Medulla oblongata (tissue), 1 donor: ENCODE measurements around the gene DKK3.

ENCODE experiments used
- DNase-seq: peaks from one replicate; pipeline ENCODE4 v3.0.0-alpha.2; 2015; ENCODE audit errors: extremely low spot score

The DKK3 gene

DNA sequence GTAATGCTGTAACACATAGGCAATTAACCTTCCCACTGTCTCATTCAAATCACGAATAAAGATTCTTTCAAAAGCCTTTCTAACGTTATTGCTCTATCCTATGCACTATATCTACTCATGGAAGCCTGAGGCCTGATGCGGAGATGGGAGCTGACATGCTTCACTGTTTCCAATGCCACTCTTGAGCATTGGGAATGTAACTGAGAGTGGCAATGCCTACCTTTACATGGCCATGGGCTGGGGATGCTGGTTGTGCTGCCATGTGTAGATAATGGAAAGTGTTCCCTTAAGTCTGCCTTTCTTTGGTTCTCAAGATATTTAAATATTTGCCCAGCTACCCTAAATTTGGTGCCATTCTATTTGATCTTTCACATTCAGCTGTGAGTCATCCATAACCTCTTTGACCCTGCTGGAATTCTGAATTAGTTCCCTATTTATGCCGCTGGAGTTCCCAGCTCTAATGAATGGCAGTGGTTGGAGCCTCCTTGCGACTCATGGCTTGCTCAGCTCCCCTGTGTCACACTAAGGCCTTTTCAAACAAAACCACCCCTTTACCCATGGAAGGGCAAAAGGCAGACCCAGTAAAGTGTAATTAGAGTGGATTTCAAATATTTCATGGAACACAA, 21.4 kb upstream of the DKK3 start:
- no peak for DNase-seq

DNA sequence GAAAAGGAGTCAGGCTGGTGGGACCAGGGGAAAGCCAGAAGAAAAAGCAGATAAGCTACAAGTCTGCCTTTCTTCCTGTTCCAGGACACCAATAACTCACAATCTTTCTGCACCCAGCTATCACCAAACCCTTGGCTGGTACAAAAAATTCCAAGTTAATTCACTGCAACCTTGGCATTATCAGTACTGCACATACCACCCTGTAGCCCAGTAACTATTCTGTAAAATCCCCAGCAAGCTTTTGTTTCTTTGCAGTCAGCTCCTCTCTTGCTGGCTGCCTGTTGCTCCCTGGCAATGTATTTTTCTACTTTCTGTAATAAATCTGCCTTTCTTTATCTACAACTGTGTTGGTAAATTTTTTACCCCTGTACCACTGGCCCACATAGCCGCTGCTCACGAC, 20.7 kb upstream of the DKK3 start:
- no peak for DNase-seq

DNA sequence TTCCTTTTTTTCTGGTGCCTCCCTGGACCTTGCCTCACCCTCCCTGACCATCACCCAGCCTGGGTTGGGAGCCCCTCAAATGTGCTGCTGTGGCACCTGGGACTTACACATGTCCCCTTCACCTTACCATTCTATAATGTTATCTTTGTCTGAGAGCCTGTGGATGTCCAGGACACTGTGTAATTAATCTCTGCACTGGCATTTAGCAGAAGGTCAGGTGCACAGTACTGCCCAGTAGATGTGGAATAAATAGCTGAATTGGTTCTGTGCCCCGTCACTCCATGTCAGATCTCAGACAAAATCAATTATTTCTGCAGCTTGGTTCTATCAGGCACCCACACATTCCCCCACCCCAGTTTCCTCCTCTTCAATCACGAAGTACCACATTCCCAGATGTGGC, 19.9 kb upstream of the DKK3 start:
- DNase-seq = no peak

DNA sequence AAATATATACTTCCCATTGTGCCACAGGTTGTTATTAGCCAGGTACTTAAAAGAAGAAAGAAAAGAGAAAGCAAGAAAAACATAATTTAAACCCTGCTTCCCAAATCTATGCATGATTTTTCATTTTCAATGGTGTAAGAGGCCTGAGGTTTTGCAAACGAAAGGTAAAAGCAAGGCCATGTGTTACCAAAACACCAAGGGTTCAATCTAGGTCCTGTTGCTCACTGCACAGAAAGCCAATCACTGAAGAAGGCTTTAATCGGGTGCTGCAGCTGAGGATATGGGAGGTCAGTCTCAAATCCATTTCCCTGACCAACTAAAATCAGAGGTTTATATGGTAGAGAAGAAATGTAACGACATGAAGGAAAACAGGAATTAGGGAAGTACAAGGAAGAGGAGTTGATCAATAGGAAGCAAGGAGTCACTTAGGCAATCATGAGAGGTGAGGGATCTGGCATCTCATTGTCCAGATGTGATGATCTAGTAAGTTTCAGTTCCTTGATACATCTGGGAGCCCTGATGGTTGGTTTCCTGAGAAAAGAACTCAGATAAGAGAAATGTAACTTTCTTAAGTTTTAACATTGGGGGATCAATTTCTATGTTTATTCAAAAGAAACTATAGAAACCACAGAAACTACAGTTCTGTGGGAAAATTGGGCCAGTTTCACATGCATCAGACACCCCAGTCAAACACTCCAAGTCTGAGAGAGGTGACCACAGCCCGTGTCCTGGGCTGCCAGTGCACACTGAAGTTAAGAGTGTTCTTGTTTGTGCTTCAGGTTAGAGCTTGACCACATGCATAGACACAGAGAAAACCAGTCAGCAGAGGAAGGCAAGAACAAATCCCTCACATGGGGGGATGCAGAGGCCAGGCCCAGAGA, 18.1 kb upstream of the DKK3 start:
- DNase-seq = no peak

DNA sequence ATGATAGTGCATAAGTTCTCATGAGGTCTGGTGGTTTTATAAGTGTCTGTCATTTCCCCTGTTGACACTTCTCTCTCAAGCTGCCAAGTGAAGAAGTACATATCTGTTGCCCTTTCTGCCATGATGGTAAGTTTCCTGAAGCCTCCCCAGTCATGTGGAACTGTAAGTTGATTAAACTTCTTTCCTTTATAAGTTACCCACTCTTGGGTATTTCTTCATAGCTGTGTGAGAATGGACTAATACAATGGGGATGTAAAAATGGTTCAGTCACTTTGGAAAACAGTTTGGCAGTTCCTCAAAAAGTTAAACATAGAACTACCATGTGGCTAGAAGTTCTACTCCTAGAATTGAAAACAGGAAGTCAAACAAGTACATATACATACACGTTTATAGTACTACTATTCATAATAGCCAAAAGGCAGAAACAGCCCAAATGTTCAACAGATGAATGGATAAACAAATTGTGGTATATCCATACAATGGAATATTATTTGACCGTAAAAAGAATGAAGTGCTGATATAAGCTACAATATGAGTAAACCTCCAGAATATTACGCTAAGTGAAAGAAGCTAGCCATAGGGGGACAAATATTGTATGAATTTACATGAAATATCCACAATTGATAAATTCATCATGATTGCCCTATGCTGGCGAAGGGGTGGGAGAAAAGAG, 16.0 kb upstream of the DKK3 start:
- DNase-seq = no peak

DNA sequence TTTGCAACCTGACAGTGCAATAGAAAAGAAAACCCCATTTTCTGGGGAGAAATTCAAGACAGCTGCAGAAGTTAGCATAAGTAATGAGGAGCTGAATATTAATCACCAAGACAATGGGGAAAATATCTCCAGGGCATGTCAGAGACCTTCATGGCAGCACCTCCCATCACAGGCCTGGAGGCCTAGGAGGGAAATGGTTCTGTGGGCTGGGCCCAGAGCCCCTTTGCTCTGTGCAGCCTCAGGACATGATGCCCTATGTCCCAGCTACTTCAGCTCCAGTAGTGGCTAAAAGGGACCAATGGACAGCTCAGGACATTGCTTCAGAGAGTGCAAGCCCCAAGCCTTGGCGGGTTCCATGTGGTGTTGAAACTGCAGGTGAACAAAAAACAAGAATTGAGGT, 14.6 kb upstream of the DKK3 start:
- no peak for DNase-seq

DNA sequence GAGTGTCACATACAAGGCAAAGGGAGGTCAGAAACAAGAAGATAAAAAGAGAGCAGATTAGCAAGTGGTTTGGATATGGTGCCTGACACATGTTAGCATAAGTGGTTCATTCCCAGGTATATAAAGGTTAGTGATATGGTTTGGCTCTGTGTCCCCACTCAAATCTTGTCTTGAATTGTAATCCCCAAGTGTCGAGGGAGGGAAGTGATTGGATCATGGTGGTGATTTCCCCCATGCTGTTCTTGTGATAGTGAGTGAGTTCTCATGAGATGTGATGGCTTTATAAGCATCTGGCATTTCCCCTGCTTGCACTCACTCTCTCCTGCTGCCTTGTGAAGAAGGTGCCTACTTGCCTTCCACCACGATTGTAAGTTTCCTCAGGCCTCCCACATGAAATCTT, 12.1 kb upstream of the DKK3 start:
- no peak for DNase-seq

DNA sequence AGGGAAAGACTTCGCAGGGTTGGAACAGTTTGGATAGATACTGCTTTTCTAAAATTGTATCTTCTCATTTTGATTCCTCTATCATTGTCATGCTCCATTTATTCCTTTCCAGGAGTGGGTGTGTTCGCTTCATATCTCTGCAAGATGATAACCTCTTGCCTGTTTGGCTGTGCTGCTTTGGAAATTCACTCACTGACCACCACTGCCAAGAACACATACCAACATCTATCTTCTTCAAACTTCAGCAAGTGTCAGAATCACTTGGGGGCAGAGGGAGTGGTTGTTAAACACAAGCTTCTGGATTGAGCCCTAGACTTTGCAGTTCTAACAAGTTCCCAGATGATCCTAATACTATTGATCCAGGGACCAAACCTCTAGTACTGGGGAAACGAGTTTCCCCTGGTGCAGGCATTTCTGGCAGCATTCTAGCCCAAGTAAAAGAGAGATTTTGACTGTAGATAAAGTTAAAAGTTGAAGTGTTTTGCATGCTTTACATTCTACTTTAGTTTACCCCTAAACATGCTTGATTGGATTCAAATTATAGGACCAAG, 11.5 kb upstream of the DKK3 start:
- no peak for DNase-seq

DNA sequence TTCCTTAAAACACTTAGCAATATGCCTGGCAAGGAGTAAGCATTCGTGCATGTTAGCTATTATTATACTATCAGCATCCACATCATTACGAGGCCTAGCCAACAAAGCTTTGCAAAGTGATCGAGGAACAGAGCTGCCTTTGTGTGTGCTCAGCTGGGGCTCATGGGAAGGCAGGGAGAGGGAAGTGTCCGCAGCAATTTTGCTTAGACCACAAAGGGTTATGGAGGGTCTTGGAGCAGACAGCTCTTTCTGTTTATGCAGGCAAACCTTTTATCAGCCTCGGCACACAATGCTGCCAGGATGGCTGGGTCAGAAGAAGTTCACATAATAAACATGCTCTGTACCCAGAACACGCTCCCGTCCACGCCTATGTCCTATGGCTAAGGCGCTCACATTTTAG, 10.9 kb upstream of the DKK3 start:
- peak; percentile 85 for DNase-seq

DNA sequence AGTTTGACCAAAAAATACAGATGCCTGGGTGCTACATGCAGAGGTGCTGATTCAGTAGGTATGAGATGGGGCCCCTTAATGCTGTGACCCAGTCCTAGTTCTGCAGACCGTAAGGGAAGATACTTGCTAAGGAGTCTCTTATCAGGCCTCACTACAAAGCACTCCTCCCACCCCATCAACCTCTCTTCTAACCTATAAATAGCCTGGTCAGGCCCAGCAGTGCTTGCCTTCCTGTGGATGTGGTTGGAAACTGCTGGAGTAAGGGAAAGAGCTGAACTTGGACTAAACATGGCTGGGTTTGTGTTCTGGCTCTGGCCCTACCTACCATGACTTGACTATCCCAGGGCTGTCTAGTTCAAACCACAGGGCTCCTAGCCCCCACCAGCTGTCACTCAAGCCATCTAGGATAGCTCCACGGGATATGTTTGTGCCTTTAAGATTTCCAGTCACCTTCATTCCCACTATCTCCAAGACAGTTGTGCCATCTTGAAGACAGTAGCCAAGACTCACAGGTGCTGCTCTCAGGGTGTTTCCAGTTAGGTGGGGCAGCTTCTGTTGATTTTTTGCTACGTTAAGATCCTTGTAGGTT, 9.5 kb upstream of the DKK3 start:
- no peak for DNase-seq

DNA sequence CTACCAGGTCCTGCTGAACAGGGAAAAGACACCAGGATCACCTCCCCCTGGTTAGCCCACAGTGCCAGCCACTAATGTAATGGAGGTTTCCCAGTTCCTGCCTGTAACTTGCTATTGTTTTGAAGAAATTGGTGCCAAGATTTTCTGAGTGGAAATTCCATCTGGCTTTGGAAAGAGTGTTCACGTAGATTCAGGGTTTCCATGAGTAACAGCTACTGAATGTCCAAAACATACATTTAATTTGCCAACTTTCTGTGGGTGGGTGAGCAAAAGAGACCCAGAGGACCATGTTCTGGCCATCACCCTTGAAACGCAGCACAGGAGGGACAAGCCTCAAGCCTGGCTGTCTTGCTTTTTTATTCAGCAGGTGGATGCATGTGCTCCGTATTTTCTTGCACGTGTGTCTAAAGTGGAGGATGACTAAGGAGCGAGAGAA, 8.8 kb upstream of the DKK3 start:
- DNase-seq = no peak

DNA sequence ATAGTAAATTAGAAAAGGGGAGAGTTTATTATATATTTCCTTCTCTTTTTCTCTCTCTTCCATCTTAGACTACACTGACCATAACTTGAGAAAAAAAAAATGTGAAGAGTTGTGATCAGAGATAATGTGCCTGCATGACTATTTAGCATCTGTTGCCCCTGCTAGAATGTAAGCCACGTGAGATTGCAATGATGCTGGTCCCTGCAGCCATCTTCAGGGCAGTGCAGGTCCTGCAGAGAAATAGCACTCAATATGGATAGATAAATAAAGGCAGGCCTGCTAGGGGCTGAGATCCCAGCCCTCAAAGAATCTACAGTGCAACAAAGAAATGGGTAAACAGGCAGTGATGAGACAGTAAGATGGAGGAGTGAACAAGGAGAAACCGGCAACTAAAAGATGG, 7.8 kb upstream of the DKK3 start:
- DNase-seq = no peak

DNA sequence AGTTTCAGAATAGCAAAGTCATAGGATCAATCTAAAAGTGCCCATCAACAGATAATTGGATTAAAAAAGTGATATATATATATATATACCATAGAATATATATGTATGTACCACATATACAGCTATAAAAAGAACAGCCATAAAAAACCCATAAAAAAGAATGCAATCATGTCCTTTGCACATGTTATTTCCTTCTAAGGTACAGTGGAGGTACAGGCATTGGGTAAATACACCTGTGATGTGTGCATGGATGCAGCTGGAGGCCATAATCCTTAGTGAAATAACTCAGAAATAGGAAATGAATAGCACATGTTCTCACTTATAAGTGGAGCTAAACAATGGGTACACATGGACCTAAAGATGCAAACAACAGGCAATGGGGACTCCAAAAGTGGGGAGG, 7.1 kb upstream of the DKK3 start:
- DNase-seq = no peak

DNA sequence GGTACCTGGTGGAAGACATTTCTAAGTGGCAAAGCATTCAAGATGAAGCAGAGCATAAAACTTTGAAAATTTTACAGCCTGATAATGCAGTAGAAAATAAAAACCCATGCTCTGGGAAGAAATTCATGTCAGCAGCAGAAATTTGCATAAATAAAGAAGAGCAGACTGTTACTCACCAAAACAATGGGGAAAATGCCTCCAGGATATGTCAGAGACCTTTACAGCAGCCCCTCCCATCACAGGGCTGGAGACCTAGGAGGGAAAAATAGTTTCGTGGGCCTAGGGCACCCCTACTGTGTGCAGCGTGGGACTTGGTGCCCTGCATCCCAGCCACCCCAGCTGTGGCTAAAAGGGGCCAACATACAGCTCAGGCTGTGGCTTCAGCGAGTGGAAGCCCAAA, 5.4 kb upstream of the DKK3 start:
- no peak for DNase-seq

DNA sequence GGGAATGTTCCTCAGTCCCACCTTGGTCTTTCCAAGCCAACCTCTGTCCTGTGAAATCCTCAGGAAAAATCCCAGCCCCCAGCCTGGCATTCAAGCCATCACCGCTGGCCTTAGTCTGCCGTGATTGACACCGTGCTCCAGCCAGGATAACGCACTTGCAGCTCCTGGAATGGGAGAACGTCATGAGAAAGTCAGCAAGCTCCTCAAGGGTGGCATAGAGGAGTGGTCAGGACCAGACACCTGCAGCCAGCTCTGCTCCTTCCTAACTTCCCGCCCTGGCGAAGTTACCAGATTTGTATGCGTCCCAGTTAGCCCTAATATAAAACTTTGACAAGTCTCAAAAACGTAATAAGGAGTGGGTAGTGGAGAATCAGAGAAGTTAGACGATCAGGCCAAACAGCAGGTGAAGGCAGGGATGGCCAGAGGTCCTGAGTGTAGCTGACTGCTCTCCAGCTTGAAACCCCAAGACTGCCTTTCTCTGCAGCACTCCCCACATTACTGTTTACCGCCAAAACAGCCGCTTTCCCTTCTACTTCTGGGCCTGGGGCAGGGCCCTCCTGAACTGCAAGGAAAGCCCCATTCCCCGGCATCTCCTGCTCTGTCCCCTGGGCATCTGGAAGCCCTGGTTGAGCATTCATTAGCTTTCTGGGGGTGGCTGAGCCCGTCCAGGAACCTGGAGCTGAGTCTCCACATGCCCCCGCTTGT, 1.3 kb upstream of the DKK3 start:
- DNase-seq = no peak

DNA sequence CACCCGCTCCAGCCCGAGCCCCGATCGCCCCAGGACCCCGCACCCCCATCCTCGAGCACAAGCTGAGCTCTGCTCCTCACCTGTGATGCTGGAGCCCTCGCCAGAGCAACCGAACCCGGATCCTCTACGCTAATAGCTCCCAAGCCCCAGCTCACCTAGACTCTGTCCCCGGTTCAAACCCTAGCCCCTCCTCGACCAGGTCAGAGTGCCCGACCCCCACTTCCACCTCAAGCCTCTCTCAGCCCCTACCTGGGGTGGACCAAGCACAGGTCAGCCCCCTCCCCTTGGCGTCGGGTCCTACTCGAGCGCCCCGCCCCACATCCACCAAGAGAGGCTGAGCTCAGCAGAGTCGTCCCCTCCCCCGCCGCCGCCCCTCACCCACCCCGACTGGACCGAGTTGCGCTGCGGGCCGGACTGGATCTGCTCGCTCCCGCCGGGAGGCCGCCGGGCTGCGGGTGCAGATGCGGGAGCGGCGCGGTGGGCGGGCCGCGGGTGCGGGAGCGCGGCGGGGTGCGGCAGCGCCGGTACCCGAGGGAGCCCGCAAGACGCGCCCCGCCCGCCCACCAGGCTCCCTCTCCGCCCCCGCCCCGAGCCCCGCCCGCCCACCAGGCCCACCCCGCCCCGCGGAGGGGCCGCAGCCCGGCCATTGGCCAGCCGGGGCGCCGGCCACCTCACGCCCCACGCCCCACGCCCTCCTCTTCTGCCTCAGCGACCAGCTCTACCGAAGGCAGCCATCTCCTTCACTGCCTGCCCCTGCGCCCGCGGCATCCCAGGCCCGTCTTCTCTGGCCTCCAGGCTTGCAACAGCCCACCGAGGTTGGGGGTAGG, 577 bp upstream of the DKK3 start:
- no peak for DNase-seq

DNA sequence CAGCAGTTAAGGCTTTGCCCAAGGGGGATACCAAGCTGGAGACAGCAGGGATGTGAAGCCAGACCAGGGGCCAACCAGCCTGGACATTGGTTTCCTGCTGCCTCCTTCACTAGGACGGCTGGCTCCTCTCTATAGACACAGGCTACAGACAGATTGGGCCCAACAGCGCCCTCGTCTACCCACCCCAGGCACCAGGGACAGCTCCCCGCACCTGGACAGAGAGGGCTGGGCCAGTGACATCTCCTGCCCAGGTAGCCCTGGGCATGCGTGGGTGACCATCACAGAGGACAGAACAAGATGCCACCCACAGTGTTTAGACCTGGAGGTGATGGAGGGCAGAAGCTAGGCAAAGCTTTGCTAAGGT, 1.2 kb downstream of the DKK3 start:
- no peak for DNase-seq

DNA sequence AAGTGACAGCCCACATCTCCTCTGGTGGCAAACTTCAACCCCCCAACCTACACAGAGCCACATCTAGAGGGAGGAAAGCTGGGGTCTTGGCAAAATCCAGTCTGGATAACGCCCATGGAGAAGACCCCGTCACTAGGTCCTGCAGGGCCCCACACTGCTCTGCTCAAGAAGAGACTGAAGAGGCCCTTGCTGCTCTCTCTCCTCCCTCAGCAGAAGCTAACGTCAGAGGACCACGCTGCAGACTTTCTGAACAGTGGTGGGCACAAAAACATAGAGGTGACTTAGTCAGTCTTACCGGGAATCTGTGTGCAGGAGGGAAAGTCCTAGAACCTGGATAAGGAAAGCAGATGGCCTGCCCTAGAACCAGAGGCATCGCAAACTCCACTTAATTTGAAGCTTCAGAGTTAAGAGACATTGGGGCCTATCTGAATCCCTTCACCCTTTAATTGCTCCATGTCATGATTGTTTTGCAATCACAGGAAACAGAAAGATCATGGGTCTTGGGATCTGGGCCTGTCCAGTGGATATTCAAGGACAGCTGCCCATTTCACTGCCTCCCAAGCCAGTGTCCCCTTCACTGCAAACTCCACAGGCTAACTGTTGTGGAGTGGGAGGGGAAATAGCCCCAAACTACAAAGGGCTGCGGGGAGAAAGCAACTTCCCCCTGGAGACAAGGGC, 1.7 kb downstream of the DKK3 start:
- DNase-seq = no peak

DNA sequence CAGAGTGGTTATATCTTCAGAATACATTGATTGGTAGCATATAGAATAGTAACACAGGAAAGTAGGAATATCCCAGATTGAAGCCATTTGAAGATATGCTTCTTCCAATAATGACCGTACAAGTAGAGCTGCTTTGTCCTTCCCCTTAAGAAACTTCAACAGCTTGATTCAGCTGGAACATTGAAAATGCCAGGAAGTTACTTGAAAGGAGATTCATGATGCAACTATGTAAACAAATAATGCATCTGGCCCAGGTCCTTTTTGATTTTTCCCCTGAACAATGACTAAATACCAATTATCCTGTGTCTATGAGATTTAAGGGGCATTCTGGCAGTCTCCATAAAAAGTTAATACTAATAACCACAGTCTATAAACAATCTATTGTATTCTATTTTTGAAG, 3.0 kb downstream of the DKK3 start:
- no peak for DNase-seq

DNA sequence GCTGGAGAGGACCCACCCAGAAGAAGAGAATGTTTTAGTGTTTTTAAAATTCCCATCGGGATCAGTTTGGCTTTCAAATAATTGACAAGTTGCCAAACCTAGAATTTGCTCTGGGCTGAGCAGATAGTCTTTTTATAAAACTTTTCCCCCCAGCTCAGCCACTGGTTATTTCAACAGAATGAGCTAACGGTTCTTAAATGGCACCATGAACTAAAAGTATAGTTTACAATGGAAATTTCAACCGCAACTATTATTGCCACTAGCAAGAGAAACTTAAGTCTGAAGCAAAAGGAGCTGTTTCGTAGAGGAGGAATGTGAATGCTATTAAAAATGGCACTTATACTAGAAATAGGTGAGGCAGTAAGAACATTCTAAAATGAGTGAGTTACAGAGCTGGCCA, 3.4 kb downstream of the DKK3 start:
- DNase-seq = no peak
